Suprapubic skin (tissue), 4 donors: Measurements from ENCODE around the gene SCGB3A1.

Source experiments
- CTCF ChIP-seq, 2 donors: fragments of 200-600 bp in 1 of 2; fragments of 450-650 bp in 1 of 2; sonication (generic) in 1 of 2; IDR thresholded peaks; one replicate each; pipeline ENCODE4 v1.5.1; 2016 to 2019; ENCODE audit warnings: antibody characterized with exemption in 2 of 2, mild to moderate bottlenecking in 1 of 2, moderate library complexity in 1 of 2
- POLR2A ChIP-seq, 2 donors: fragments of 450-650 bp; IDR thresholded peaks; one replicate each; pipeline ENCODE4 v1.6.1; 2017; ENCODE audit warnings: antibody characterized with exemption in 2 of 2, mild to moderate bottlenecking in 2 of 2, moderate library complexity in 2 of 2
- POLR2AphosphoS5 ChIP-seq, 3 donors: sonication (generic); formaldehyde crosslinking; IDR thresholded peaks; one replicate each; pipeline ENCODE4 v1.6.1; 2017; ENCODE audit warnings: antibody characterized with exemption in 3 of 3

GRCh38 chr5:180595381-180596114, 4.2 kb upstream of the SCGB3A1 start:
- TF ChIP-seq CTCF (IDR thresholded peaks at IDR 0.05) (no peak), POLR2AphosphoS5 (IDR thresholded peaks at IDR 0.05) (no peak), POLR2A (IDR thresholded peaks at IDR 0.05) (no peak)
